SH-SY5Y (cell line): Measurements from ENCODE around the gene GPX1.

Experiments used
- GATA2 ChIP-seq: IDR thresholded peaks from 2 replicates; pipeline ENCODE4 v1.6.1; 2011; ENCODE audit warnings: mild to moderate bottlenecking, low read depth, low read length
- GATA3 ChIP-seq: IDR thresholded peaks from 2 replicates; pipeline ENCODE4 v1.6.1; 2011; ENCODE audit warnings: low read depth, mild to moderate bottlenecking, low read length, moderate library complexity

- TF ChIP-seq GATA3 (no peak), GATA2 (no peak)
These were observed 19.3 kb upstream of the GPX1 start for GRCh38 chr3:49377483-49377882.
